Fibroblast of the conjunctiva (primary cell): ENCODE measurements around the gene NT5DC2.

ENCODE experiments used
- DNase-seq: peaks from one replicate; pipeline ENCODE4 v3.0.0-alpha.2; 2010; ENCODE audit warnings: low read depth

The NT5DC2 gene

DNA sequence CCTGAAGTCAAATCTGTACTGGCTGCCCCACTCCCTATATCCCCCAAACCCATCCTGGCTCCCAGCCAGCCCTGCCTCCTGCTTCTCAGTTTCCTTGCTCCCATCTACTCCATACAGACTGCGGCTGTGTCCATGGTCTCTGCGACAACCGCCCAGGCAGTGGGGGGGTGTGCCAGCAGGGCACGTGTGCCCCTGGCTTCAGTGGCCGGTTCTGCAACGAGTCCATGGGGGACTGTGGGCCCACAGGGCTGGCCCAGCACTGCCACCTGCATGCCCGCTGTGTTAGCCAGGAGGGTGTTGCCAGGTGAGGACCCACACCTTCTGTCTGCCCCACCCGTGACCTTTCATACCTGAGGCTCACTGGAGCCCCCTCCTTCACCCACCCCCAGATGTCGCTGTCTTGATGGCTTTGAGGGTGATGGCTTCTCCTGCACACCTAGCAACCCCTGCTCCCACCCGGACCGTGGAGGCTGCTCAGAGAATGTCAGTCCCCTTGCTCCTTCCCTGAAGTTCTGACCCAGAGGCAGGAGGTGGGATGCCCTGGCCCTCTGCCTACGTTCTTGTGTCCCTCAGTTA is 23.8 kb downstream of the NT5DC2 start:
- no peak for DNase-seq

DNA sequence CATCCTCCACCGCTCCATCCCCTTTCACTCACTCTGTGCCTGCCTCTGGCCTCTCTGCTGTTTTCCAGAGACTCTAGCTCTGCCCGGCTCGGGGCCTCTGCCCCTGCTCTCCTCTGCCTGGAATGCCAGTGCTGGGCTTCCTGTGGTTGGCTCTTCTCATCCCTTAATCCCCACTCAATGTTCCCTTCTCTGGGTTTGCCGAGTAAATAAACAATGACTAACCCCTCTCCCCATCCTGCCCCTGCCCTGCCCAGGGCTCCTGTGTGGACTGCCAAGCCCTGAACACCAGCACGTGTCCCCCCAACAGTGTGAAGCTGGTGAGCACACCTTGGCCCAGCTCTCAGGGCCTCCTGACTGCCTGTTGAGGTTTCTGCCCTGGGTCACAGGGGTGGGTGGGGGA is 26.3 kb downstream of the NT5DC2 start:
- peak; percentile 39 for DNase-seq

DNA sequence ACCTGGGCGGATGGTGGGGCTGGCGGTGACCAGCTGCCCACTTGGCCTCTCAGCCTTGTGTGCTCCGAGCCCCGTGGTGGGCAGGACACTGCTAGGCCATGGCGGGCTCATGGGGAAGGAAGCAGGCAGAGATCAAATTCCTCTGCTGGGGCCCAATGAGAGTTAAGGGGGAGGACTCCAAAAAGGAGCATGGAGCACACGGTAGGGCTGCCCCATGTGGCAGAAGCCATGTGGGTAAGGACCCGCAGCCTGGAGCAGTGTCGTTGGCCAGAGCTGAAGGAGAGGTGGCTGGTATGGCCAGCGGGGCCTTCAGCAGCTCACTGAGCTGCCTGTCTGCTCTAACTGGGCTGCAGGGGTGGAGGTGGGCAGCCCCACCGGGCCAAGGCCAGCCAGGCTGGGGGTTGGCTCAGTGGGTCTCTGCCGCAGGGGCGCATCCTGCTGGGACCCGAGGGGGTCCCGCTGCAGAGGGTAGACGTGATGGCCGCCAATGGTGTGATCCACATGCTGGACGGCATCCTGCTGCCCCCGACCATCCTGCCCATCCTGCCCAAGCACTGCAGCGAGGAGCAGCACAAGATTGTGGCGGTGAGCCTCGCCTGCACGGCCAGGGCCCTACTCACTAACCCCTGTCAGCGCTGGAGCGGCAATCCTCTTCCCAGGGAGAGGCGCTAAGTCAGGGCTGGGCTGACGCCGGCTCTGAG is 27.2 kb downstream of the NT5DC2 start:
- DNase-seq = no peak

DNA sequence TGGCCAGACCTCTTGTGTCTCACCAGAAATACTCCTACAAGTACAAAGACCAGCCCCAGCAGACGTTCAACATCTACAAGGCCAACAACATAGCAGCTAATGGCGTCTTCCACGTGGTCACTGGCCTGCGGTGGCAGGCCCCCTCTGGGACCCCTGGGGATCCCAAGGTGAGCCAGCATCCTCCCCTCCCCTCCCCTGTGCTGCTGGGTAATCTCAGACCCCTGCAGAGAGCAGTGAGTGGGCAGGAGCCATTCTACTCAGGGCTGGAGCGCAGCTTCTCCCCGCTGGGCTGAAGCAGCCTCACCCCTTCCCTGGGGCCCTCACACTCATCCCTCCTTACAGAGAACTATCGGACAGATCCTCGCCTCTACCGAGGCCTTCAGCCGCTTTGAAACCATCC is 28.7 kb downstream of the NT5DC2 start:
- DNase-seq = no peak

DNA sequence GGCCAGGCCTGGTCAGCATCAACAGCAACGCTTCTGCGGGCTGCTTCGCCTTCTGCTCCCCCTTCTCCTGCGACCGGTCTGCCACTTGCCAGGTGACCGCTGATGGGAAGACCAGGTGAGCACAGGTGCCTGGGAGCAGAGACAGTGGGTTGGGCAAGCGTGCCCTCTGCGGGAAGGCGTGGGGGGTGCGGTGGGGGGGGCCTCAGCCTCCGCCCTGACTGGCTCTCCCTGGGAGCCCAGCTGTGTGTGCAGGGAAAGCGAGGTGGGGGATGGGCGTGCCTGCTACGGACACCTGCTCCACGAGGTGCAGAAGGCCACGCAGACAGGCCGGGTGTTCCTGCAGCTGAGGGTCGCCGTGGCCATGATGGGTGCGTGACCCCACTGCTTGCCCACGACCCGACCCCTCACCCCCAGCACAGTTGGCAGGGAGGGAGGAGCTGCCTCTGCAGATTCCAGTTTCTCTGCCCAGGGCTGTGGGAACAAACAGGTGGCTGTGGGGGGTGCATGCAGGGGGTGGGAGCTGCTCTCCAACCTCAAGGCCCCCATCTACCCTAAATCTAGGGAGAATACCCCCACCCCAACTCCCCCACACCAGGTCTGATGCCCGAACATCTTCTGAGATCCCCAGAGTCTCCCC is 29.8 kb downstream of the NT5DC2 start:
- no peak for DNase-seq

DNA sequence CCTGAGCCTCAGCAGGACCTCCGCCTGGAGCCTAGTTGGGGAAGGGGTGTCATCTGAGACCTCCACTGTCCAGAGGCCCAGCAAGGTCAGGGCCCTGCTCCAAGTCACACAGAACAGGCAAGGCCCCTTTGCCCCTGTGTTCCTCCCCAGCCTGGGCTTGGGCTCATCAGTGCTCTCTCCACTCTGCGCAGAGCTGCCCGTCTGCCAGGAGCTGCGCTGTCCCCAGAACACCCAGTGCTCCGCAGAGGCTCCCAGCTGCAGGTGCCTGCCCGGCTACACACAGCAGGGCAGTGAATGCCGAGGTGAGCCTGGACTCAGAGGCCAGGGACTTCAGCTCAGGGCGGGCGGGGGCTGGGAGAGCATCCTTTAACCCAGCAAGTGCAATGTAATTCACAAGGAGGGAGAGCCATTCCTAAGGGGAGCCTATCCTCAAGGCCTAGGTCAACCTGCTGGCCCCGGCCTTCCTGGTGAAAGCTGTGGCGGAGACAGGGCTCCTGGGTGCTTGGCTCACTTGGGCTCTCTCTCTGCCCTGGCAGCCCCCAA is 30.8 kb downstream of the NT5DC2 start:
- DNase-seq = no peak

DNA sequence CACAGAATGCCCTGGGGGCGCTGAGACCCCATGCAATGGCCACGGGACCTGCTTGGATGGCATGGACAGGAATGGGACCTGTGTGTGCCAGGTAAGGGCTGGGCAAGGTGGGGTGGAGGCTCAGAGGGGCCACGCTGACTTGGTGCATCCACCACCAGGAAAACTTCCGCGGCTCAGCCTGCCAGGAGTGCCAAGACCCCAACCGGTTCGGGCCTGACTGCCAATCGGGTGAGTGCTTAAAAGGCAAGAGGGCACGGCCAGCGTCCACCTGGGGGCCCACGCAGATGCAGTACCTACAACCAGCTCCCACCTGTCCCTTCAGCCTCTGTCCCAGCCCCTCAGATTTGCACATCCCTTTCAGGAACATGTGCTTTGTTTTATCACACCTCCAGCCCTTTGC is 31.7 kb downstream of the NT5DC2 start:
- DNase-seq = no peak

DNA sequence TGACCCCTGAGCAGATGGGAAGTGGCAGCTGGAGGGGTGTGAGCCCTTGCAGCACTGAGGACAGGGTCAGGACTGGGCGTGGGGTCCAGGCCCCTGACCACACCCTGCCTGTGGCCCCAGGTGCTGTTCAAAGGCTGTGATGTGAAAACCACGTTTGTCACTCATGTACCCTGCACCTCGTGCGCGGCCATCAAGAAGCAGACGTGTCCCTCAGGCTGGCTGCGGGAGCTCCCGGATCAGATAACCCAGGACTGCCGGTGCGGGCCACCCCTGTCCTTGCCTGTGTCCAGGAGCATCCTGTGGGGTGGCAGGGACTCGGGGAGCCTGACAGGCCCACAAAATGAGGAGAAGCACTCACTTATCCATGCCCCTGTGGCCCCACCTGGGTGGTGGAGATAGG is 32.6 kb downstream of the NT5DC2 start:
- no peak for DNase-seq

DNA sequence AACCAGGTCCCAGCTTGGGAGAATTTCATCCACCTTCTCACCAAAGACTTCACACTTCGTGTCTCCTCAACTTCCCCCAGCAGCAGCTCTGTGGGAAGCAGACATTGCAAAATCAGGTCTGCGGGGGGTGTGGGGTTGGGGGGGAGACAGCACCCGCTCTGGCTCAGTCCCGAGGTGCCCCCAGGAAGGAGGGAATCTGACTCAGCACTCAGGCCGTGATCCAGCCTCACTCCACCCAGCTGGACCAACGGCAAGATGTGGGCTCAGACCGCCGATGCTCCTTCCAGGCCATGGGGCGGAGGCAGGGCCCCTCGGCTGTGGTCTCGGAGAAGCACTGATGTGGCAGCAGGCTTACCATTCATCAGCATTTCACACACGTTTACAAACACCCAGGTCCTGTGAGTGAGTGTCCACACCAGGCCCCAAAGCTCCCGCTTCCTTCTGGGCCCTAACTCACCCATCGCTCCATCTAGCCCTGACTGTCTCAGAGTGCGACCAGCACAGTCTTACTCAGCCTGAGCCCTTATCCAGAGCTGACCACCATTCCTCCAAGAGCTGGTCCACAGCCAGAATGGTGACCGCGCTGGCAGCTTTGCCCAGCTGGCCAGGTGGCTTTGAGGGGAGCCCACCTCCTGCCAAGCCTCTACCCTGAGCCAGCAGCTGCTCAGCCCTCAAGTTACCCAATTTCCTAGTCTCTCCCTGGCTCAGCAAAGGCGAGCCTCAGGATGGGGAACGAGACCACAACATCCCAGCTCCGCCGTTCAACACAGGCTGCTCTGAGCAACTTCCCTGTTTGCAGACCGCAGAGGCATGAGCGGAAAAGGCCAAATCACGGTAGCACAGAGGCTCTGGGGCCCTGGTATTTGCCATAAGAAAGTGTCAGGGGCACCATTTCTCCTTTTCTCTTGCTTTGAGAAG is 35.3 kb downstream of the NT5DC2 start:
- peak; percentile 47 for DNase-seq

DNA sequence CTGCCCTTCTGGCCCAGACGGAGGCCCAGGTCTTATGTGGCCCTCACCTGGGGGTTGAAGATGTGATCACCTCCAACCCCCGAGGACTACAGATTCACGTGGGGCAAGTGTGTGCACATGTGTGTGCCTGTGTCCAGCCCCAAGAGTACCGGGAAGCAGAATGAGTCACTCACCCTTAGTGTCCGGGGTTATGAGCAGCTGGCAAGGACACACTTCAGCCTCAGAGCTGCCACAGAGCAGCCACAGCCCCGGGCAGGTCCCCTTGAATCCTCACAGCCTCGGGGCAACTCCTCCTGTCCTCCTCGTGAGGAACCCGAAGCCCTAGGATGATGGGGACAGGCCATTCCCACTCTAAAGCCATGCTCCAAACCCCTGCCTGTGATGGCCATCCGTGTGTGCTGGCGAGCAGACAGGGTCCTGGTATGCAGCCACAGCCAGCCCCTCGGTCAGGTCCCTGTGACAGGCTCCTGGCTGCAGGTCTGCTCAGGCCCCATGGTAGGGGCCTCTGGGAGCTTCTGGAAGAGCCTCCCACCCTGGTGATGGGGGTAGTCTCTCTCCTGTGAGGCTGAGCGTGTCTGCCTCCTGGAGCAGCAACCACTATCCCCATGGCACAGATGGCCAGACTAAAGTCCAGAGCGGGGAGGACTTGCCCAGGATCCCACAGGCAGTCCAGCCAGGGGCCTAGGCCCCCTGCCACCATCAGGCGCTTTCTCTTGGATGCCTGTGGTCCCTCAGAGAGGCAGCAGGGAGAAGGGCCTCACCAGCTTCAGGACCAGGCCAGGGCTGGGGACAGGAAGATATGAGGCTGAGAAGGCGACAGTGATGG is 37.7 kb downstream of the NT5DC2 start:
- peak; percentile 4 for DNase-seq

DNA sequence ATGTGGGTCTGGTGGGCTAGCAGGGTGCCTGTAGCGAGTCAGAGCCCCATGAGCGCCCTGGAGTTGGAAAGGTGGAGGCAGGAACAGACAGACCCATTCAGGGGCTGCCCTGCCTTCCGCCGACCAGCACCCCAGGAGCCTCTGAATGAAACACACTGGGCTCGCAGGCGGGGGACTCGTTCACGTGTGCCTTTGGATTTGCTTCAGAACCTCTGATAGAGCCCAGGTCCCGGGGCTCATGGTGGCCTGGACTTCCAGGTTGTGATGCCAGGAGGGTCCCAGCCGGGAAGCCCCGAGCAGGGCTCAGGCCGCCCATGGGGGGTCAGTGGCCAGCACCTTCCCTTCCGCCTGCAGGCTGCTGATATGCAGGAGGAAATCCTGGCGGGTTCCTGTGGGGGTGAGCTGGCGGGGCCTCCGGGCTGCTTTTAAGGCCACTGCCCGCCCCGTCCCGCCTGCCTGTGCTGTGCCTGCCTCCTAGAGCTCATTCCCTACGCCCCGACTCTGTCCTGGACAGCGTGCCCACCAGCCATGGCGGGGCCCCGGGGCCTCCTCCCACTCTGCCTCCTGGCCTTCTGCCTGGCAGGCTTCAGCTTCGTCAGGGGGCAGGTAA is 38.7 kb downstream of the NT5DC2 start, which contains the start of gene STAB1:
TSS of gene STAB1 (plus strand) at position 453 of the 610 bp plus-strand sequence. CDS start at position 529, 76 bp downstream.
- no peak for DNase-seq

DNA sequence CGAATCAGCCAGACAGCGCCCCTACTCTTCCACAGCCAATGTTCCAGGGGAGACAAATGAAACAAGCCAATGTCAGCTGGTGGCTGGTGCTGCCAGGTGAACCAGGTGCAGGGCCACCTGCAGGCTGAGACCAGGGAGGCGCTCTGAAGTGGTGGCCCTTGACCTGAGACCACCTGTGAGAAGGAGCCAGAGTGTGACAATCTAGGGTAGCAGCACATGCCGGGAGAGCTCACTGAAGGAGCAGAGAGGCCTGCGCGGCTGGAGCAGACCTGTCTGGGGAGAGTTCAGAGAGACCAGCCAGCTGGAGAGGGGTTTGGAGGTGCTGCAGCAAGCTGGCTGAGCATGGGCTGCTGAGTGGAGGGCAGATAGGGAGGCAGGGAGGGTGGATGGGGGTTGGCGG is 39.2 kb downstream of the NT5DC2 start:
- no peak for DNase-seq

DNA sequence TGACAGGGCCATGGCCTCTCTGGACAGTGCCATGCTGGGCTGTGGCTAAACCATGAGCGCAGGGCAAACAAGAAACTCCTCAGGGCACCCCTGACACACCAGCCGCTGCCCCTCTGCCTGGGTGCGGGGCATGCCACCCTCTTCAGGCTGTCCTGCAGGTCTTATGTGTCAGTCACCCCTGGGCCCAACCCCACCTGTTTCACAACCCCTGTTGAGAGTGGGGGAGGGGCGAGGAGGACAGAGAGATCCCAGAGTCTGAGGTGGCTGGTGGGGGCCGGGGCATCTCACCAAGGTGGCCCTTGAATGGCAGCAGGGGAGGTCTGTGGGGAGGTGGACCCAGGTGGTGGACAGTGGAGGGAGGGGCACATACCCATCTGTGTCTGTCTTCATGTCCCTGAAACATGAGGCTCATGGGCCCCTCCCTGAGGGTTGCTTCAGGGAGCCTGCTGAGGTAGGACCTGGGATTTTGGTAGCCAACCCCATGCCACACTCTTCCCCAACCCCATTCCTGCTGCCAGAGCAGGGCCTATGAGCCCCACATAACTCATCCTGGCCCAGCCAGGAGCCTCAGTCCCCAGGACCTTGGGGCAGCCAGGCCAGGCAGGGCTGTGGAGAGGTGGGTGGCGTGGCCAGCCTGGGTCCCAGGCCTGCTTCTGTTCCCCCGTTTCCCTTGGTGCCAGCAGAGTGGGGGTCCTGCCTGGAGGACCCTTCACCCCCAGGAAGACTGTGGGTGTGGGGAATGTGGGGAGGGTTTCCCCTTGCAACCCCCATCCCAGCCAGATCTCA is 40.2 kb downstream of the NT5DC2 start:
- DNase-seq = no peak

DNA sequence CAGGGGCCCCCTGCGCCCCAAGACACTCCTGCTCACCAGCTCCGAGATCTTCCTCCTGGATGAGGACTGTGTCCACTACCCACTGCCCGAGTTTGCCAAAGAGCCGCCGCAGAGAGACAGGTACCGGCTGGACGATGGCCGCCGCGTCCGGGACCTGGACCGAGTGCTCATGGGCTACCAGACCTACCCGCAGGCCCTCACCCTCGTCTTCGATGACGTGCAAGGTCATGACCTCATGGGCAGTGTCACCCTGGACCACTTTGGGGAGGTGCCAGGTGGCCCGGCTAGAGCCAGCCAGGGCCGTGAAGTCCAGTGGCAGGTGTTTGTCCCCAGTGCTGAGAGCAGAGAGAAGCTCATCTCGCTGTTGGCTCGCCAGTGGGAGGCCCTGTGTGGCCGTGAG is 41.6 kb downstream of the NT5DC2 start:
- DNase-seq = no peak

DNA sequence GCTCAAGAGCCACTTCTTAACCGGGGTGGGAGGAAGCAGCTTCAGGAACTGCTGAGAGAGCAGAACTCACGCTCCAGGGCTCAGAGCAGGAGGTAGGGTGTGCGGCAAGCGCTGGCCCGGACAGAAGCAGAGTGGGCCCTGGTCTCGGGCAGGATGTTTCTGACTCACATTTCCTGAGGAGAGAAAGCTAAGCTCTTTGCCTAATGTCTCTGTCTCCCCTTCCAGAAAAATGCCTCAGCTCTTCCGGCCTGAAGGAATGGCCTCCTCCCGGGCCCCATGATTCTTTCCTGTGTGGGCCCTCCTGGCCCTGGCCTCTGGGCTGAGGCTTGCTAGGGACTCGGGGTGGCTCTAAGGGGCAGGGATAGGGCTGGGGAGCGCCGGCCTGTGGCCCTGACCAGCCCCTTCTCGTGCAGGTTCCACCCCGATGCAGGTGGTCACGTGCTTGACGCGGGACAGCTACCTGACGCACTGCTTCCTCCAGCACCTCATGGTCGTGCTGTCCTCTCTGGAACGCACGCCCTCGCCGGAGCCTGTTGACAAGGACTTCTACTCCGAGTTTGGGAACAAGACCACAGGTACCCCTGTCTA is 42.6 kb downstream of the NT5DC2 start:
- no peak for DNase-seq

DNA sequence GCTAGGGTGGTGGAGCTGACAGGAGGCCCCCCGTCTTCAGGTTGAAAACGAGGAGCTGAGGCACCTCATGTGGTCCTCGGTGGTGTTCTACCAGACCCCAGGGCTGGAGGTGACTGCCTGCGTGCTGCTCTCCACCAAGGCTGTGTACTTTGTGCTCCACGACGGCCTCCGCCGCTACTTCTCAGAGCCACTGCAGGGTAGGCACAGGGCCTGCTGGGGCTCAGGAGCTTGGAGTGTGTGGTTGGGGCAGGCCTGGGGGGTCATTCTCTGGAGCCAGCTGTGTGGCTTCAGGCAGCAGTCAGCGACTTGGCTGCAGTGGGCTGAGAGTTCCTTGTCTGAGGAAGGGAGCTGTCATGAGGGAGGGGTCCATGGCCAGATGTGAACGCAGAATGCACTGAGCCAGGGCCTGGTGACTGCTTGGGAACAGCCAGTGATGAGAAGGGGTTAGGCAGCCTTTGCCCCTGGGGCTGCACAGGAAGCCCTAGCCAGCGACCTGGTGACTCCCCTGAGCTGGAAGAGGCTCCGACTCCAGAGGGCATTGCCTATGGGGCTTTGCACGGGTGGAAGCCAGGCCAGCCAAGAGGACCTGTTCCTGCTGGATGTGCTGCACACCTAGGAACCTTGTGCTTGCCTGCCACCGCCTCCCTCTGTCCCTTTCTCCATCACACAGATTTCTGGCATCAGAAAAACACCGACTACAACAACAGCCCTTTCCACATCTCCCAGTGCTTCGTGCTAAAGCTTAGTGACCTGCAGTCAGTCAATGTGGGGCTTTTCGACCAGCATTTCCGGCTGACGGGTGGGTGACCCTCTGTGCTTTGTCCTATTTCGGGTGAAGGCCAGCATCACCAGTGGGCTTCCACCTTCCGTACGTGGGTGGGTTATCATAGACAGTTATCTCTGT is 43.4 kb downstream of the NT5DC2 start:
- DNase-seq = no peak

DNA sequence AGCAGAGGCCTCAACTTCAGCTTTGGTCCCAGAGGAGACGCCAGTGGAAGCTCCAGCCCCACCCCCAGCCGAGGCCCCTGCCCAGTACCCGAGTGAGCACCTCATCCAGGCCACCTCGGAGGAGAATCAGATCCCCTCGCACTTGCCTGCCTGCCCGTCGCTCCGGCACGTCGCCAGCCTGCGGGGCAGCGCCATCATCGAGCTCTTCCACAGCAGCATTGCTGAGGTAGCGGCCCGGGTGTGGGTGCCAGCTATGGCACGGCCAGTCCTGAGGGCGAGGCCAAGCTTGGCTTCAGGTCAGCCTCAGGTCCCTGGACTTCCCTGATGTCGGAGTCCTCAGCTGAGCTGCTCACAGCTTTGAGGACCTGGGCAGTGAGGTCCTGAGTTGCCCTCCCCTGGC is 44.2 kb downstream of the NT5DC2 start:
- DNase-seq = no peak

DNA sequence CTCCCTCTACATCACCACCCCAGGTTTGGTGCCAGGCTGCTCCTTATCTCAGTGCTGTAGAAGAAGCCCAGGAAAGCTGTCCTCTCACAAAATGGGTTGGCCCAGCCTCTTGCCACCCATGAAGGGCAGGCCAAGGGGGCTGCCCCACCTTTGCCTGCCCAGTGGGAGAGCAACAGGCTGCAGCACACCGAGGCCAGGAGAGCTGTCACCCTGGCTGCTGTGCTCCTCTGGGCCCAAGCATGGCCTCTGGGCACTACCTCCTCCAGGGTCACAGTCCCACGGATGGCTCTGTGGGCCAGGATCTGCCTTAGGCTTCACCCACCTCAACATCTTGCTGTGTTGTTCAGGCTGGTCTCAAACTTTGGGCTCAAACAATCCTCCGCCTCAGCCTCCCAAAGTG is 44.9 kb downstream of the NT5DC2 start:
- no peak for DNase-seq
